Endothelial cell of umbilical vein (primary cell): ENCODE data around the gene HSDL2. TPM values are rescaled to one million over a fixed set of nuclear protein-coding genes. Genes with fewer than 3 reads are reported as not detected.

ENCODE experiments used
- BruUV-seq: library from RNA; stranded (reverse); fragments of 400-500 nt; replicated peaks from 2 replicates; lab custom pipeline; 2021; lab: Mats Ljungman, UMichigan
- CTCF ChIA-PET: fragments of 300-600, 350-600 bp; sonication (Branson Sonifier 250); formaldehyde crosslinking; loops from one replicate; lab custom pipeline; 2021; ENCODE audit warnings: antibody characterized with exemption, inconsistent platforms; lab: Charles Lee
- POLR2A ChIA-PET: fragments of 300-600, 350-600 bp; sonication (Branson Sonifier 250); formaldehyde crosslinking; loops from one replicate; lab custom pipeline; 2021; ENCODE audit warnings: antibody characterized with exemption, inconsistent platforms; lab: Charles Lee
- DNase-seq: peaks from one replicate; pipeline ENCODE4 v3.0.0-alpha.2; 2011; ENCODE audit warnings: low read depth, low spot score
- FAIRE-seq: peaks from 2 replicates; lab custom pipeline; 2011; peaks lifted over from hg19 to GRCh38; lab: Jason Lieb, UNC
- H2AFZ ChIP-seq: 2 replicates; pipeline ENCODE4 v1.6.0; 2012; ENCODE audit warnings: low read depth, low read length, control low read depth, inconsistent platforms
- H3K27ac ChIP-seq: 2 replicates; pipeline ENCODE4 v1.5.1; 2011; ENCODE audit warnings: low read depth, mild to moderate bottlenecking, control low read depth, low read length, moderate library complexity; ENCODE audit not compliant: insufficient read depth
- H3K27me3 ChIP-seq, 2 experiments: 2 replicates each; pipeline versions ENCODE4 v1.6.0 to v1.6.1; 2011; ENCODE audit warnings: low read length in 2 of 2, mixed read lengths in 1 of 2; ENCODE audit not compliant: control insufficient read depth in 2 of 2, insufficient read depth in 2 of 2
- H3K36me3 ChIP-seq, 2 experiments: 2 replicates in 1 of 2; 3 replicates in 1 of 2; pipeline ENCODE4 v1.5.1; 2011; ENCODE audit warnings: low read length in 2 of 2, mild to moderate bottlenecking in 1 of 2, moderate library complexity in 1 of 2; ENCODE audit not compliant: control insufficient read depth in 2 of 2, insufficient read depth in 2 of 2; ENCODE audit errors: extremely low read depth in 1 of 2
- H3K4me1 ChIP-seq: 3 replicates; pipeline ENCODE4 v1.5.1; 2011; ENCODE audit warnings: mild to moderate bottlenecking, low read length; ENCODE audit not compliant: control insufficient read depth, insufficient read depth; ENCODE audit errors: extremely low read depth
- H3K4me2 ChIP-seq: 2 replicates; pipeline ENCODE4 v1.6.1; 2011; ENCODE audit warnings: low read length, control low read depth, mixed read lengths; ENCODE audit not compliant: insufficient read depth
- H3K4me3 ChIP-seq, 3 experiments: fragments of 200-600 bp in 1 of 3; sonication (generic), shearing (Covaris generic) in 1 of 3; replicated peaks in 1 of 3; 2 replicates each; pipeline ENCODE4 v1.5.1; 2011 to 2016; ENCODE audit warnings: control low read depth in 3 of 3, low read length in 3 of 3, mild to moderate bottlenecking in 2 of 3, inconsistent platforms in 1 of 3, low read depth in 1 of 3, moderate library complexity in 1 of 3; ENCODE audit not compliant: insufficient read depth in 1 of 3
- H3K79me2 ChIP-seq: 2 replicates; pipeline ENCODE4 v1.6.0; 2012; ENCODE audit warnings: low read length, inconsistent platforms; ENCODE audit not compliant: control insufficient read depth, insufficient read depth
- H3K9ac ChIP-seq: replicated peaks from 2 replicates; pipeline ENCODE3; 2011; ENCODE audit warnings: low read length, control low read depth; ENCODE audit not compliant: insufficient read depth; ENCODE audit errors: extremely low read depth
- H3K9me1 ChIP-seq: replicated peaks from 3 replicates; pipeline ENCODE4 v1.6.0; 2011; ENCODE audit warnings: mild to moderate bottlenecking, low read length; ENCODE audit not compliant: control insufficient read depth, insufficient read depth; ENCODE audit errors: extremely low read depth
- H3K9me3 ChIP-seq: replicated peaks from 2 replicates; pipeline ENCODE4 v1.5.1; 2012; ENCODE audit warnings: low read length, inconsistent platforms; ENCODE audit not compliant: control insufficient read depth, insufficient read depth
- H4K20me1 ChIP-seq: replicated peaks from 2 replicates; pipeline ENCODE3; 2011; ENCODE audit warnings: mild to moderate bottlenecking, low read length; ENCODE audit not compliant: control insufficient read depth, insufficient read depth; ENCODE audit errors: extremely low read depth
- EZH2 ChIP-seq: IDR thresholded peaks from 2 replicates; pipeline ENCODE4 v1.6.1; 2012; ENCODE audit warnings: borderline replicate concordance, low read depth, mild to moderate bottlenecking, moderate library complexity, low read length, inconsistent platforms; ENCODE audit not compliant: severe bottlenecking
- FOS ChIP-seq: IDR thresholded peaks from 2 replicates; pipeline ENCODE4 v1.6.1; 2011; ENCODE audit warnings: mild to moderate bottlenecking, low read length, moderate library complexity, borderline replicate concordance; ENCODE audit not compliant: insufficient read depth
- GATA2 ChIP-seq: IDR thresholded peaks from 2 replicates; pipeline ENCODE4 v1.7.0; 2011; ENCODE audit warnings: low read depth, mild to moderate bottlenecking, moderate library complexity, mixed read lengths, low read length; ENCODE audit not compliant: insufficient read length, insufficient read depth
- JUN ChIP-seq: IDR thresholded peaks from 2 replicates; pipeline ENCODE4 v1.6.1; 2011; ENCODE audit warnings: borderline replicate concordance, low read depth; ENCODE audit not compliant: insufficient read length, insufficient read depth
- MYC ChIP-seq: IDR thresholded peaks from one replicate; pipeline ENCODE4 v1.6.1; 2011; ENCODE audit warnings: mild to moderate bottlenecking, low read depth, low read length
- POLR2A ChIP-seq: IDR thresholded peaks from 2 replicates; pipeline ENCODE4 v1.6.1; 2012; ENCODE audit warnings: low read depth, mild to moderate bottlenecking, control low read depth, low read length
- POLR2AphosphoS5 ChIP-seq: IDR thresholded peaks from 2 replicates; pipeline ENCODE4 v1.6.1; 2012; ENCODE audit warnings: low read depth, mild to moderate bottlenecking, control low read depth, low read length, moderate library complexity; ENCODE audit not compliant: insufficient read depth
- dilution Hi-C: fragments of 300-500 bp; cut with MboI; formaldehyde crosslinking; loops from one replicate; pipeline ENCODE4 v1.15.0; 2019; ENCODE audit warnings: low sequenced_read_pairs; ENCODE audit not compliant: extremely low pct_ligation_motif_present
- intact Hi-C: fragments of 100-400 bp; cut with micrococcal nuclease; formaldehyde crosslinking; loops from one replicate; pipeline ENCODE4 v1.10.0; 2022
- polyA plus RNA-seq, 4 experiments: library from polyadenylated mRNA; depleted of rRNA in 3 of 4; stranded (reverse) in 3 of 4; unstranded in 1 of 4; fragments of >200 nt; gene quantifications; 2 replicates each; pipeline versions ENCODE4 v1.2.1 to v1.2.3, GENCODE V29; 2011 to 2012; ENCODE audit warnings: missing spikeins in 1 of 4
- total RNA-seq: library from RNA; stranded (reverse); gene quantifications from 2 replicates; pipeline ENCODE4 v1.2.3, GENCODE V29; 2021
- TF ChIP-seq, protein P1 (sequence below): IDR thresholded peaks from 2 replicates; pipeline ENCODE4 v1.6.1; 2011; ENCODE audit not compliant: insufficient read depth, insufficient read length
- TF ChIP-seq, protein P2 (sequence below), 2 donors: IDR thresholded peaks; 1 replicate in 1 of 2; 2 replicates in 1 of 2; pipeline ENCODE4 v1.5.1; 2011; ENCODE audit warnings: low read length in 2 of 2, mild to moderate bottlenecking in 2 of 2, moderate library complexity in 2 of 2, control low read depth in 1 of 2, inconsistent platforms in 1 of 2, low read depth in 1 of 2; ENCODE audit not compliant: insufficient read depth in 1 of 2; ENCODE audit errors: extremely low read depth in 1 of 2

Gene HSDL2
- total and polyA plus RNA-seq, 2 donors (not counting 3 experiments of a cell fraction or from before 2014, with no cell fraction given) = 5.6 to 22.1 TPM

DNA sequence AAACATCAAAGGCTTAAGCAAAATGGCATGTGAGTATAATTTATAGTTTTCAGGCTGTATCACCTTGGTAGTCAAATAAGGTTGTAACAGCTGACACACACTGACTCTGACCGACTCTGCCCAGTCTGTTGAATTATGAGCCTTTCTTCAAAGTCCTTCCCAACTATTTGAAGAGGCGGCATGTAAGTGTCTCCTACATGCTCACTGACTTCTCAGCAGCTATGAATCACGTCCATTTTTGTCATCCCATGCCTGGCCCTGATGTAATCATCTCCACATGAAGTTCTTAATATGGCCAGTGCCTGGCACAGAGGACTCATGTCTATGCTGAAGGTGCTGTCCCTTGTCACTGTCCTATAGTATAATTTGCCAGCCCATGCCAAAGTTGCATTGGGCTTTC lies 41.3 kb upstream of the HSDL2 start:
- H3K4me3 ChIP-seq = no peak overlapping the region
- ChIA-PET CTCF (interaction anchor here (0.7 to 1.6 kb wide), 2 partner anchors 42 to 226 kb away, joined by 3 to 5 read pairs; no protein-coding TSS in a partner anchor), POLR2A (no interaction called here)
- intact Hi-C loops (no loop called here), dilution Hi-C loops (no loop called here)
- no peaks in the 10 kb centered on the region for H3K9me1 ChIP-seq
- no peaks in the 10 kb centered on the region for H3K79me2 ChIP-seq
- BruUV-seq = no TSS peak
- H4K20me1 ChIP-seq = no peaks in the 10 kb centered on the region
- no peak overlapping the region for H2AFZ ChIP-seq
- H3K36me3 ChIP-seq = no peaks in the 10 kb centered on the region
- H3K27me3 ChIP-seq = no peaks in the 10 kb centered on the region
- H3K9ac ChIP-seq = no peak overlapping the region
- TF ChIP-seq, protein P1, sequence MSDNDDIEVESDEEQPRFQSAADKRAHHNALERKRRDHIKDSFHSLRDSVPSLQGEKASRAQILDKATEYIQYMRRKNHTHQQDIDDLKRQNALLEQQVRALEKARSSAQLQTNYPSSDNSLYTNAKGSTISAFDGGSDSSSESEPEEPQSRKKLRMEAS = no peak
- TF ChIP-seq POLR2AphosphoS5 (no peak), POLR2A (no peak), EZH2 (no peak), JUN (no peak), FOS (no peak), MYC (no peak), GATA2 (no peak)
- TF ChIP-seq, protein P2, sequence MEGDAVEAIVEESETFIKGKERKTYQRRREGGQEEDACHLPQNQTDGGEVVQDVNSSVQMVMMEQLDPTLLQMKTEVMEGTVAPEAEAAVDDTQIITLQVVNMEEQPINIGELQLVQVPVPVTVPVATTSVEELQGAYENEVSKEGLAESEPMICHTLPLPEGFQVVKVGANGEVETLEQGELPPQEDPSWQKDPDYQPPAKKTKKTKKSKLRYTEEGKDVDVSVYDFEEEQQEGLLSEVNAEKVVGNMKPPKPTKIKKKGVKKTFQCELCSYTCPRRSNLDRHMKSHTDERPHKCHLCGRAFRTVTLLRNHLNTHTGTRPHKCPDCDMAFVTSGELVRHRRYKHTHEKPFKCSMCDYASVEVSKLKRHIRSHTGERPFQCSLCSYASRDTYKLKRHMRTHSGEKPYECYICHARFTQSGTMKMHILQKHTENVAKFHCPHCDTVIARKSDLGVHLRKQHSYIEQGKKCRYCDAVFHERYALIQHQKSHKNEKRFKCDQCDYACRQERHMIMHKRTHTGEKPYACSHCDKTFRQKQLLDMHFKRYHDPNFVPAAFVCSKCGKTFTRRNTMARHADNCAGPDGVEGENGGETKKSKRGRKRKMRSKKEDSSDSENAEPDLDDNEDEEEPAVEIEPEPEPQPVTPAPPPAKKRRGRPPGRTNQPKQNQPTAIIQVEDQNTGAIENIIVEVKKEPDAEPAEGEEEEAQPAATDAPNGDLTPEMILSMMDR (IDR thresholded peaks at IDR 0.05; ENCODE audit: extremely low read depth in 1 of 2, insufficient read depth in 1 of 2, low read depth in 1 of 2, low read length in 2 of 2) = no peak
- H3K27ac ChIP-seq = no peak overlapping the region
- FAIRE-seq (no peak), DNase-seq (no peak)
- no peaks in the 10 kb centered on the region for H3K9me3 ChIP-seq
- H3K4me1 ChIP-seq = peaks cover 15% of the 10 kb centered on the region
- no peak overlapping the region for H3K4me2 ChIP-seq
